ENCODE measurements around the gene STRBP. TPM values are rescaled to one million over a fixed set of nuclear protein-coding genes. Genes with fewer than 3 reads are reported as not detected.

Gene STRBP
- total and polyA plus RNA-seq, 4 experiments from 2014 or later = 17.5 to 23.8 (median 21.3) TPM

- no peaks in the 10 kb centered on the region for H3K9me3 Mint-ChIP-seq
- no peak for DNase-seq
- H3K9me3 ChIP-seq (ENCODE audit: control insufficient read depth in 1 of 2, low read length in 2 of 2) = no peaks in the 10 kb centered on the region
- peaks cover 6 to 18% (median 12%) of the 10 kb centered on the region in 4 donors for H3K4me1 Mint-ChIP-seq
- H3K27me3 Mint-ChIP-seq = no peaks in the 10 kb centered on the region
- no peak overlapping the region for H3K27ac Mint-ChIP-seq
- intact Hi-C loops (cut with micrococcal nuclease) = no loop called here
- H3K36me3 ChIP-seq (ENCODE audit: insufficient read depth, low read length) = no peaks in the 10 kb centered on the region
- H3K4me1 ChIP-seq (ENCODE audit: insufficient read depth, low read length) = peaks cover 3% of the 10 kb centered on the region
- CTCF ChIA-PET (ENCODE audit: partially characterized antibody) = no interaction called here
- no peak overlapping the region for H3K27ac ChIP-seq (ENCODE audit: low read depth, low read length)
- POLR2A ChIA-PET (ENCODE audit: partially characterized antibody) = no interaction called here
- no peak overlapping the region for H3K4me3 ChIP-seq (ENCODE audit: low read length in 2 of 2)
- H3K27me3 ChIP-seq (ENCODE audit: insufficient read depth, low read length) = no peaks in the 10 kb centered on the region
- H3K36me3 Mint-ChIP-seq = peaks cover 2 to 11% of the 10 kb centered on the region in 2 donors
- H3K4me3 Mint-ChIP-seq = no peak overlapping the region
Observed at GRCh38 chr9:123220127-123220526, 48.3 kb downstream of the STRBP start.

GRCh38 chr9:123218831-123219230, 49.6 kb downstream of the STRBP start:
- POLR2A ChIA-PET (ENCODE audit: partially characterized antibody) = no interaction called here

GRCh38 chr9:123217128-123217654, 51.2 kb downstream of the STRBP start:
- Histone ChIP-seq H3K36me3 (ENCODE audit: insufficient read depth, low read length) (no peaks in the 10 kb centered on the region), H3K9me3 (ENCODE audit: control insufficient read depth in 1 of 2, low read length in 2 of 2) (no peaks in the 10 kb centered on the region), H3K4me3 (ENCODE audit: low read length in 2 of 2) (no peak overlapping the region), H3K4me1 (ENCODE audit: insufficient read depth, low read length) (no peaks in the 10 kb centered on the region), H3K27ac (ENCODE audit: low read depth, low read length) (no peak overlapping the region), H3K27me3 (ENCODE audit: insufficient read depth, low read length) (no peaks in the 10 kb centered on the region)
- intact Hi-C loops (cut with micrococcal nuclease) = no loop called here
- Mint-ChIP-seq H3K27ac (no peak overlapping the region), H3K4me1 (peaks cover 0 to 13% (median 4%) of the 10 kb centered on the region in 4 donors), H3K4me3 (no peak overlapping the region), H3K36me3 (peaks cover 2 to 16% of the 10 kb centered on the region in 2 donors), H3K9me3 (no peaks in the 10 kb centered on the region), H3K27me3 (no peaks in the 10 kb centered on the region)
- ChIA-PET POLR2A (ENCODE audit: partially characterized antibody) (no interaction called here), CTCF (ENCODE audit: partially characterized antibody) (no interaction called here)
- DNase-seq = no peak

More at GRCh38 chr9:123218831-123219230, 49.6 kb downstream of the STRBP start:
- no peak for DNase-seq
- CTCF ChIA-PET (ENCODE audit: partially characterized antibody) = interaction anchor here (1.2 kb wide), 1 partner anchor 131 kb away, joined by 4 read pairs; no protein-coding TSS in a partner anchor
- H3K4me3 Mint-ChIP-seq = no peak overlapping the region
- Histone ChIP-seq H3K27me3 (ENCODE audit: insufficient read depth, low read length) (no peaks in the 10 kb centered on the region), H3K9me3 (ENCODE audit: control insufficient read depth in 1 of 2, low read length in 2 of 2) (no peaks in the 10 kb centered on the region), H3K4me1 (ENCODE audit: insufficient read depth, low read length) (no peaks in the 10 kb centered on the region), H3K4me3 (ENCODE audit: low read length in 2 of 2) (no peak overlapping the region), H3K36me3 (ENCODE audit: insufficient read depth, low read length) (no peaks in the 10 kb centered on the region), H3K27ac (ENCODE audit: low read depth, low read length) (no peak overlapping the region)
- H3K27me3 Mint-ChIP-seq = no peaks in the 10 kb centered on the region
- no peaks in the 10 kb centered on the region for H3K9me3 Mint-ChIP-seq
- peak overlapping the region in 1 of 7 donors; percentile 5 for H3K27ac Mint-ChIP-seq
- intact Hi-C loops (cut with micrococcal nuclease) = no loop called here
- H3K36me3 Mint-ChIP-seq = peaks cover 2 to 11% of the 10 kb centered on the region in 2 donors
- peaks cover 0 to 13% (median 4%) of the 10 kb centered on the region in 4 donors for H3K4me1 Mint-ChIP-seq

GRCh38 chr9:123216251-123216797, 52.1 kb downstream of the STRBP start:
- H3K27ac ChIP-seq (ENCODE audit: low read depth, low read length) = no peak overlapping the region
- no peaks in the 10 kb centered on the region for H3K27me3 ChIP-seq (ENCODE audit: insufficient read depth, low read length)
- Mint-ChIP-seq H3K4me1 (peaks cover 0 to 13% (median 4%) of the 10 kb centered on the region in 4 donors), H3K36me3 (peaks cover 0 to 9% of the 10 kb centered on the region in 2 donors), H3K9me3 (no peaks in the 10 kb centered on the region), H3K27me3 (no peaks in the 10 kb centered on the region), H3K4me3 (no peak overlapping the region), H3K27ac (no peak overlapping the region)
- ChIA-PET POLR2A (ENCODE audit: partially characterized antibody) (no interaction called here), CTCF (ENCODE audit: partially characterized antibody) (no interaction called here)
- H3K4me1 ChIP-seq (ENCODE audit: insufficient read depth, low read length) = no peaks in the 10 kb centered on the region
- no peaks in the 10 kb centered on the region for H3K9me3 ChIP-seq (ENCODE audit: control insufficient read depth in 1 of 2, low read length in 2 of 2)
- no peak overlapping the region for H3K4me3 ChIP-seq (ENCODE audit: low read length in 2 of 2)
- DNase-seq = no peak
- intact Hi-C loops (cut with micrococcal nuclease) = no loop called here
- no peaks in the 10 kb centered on the region for H3K36me3 ChIP-seq (ENCODE audit: insufficient read depth, low read length)

GRCh38 chr9:123211081-123211480, 57.3 kb downstream of the STRBP start:
- POLR2A ChIA-PET (ENCODE audit: partially characterized antibody) = no interaction called here

GRCh38 chr9:123208626-123209174, 59.7 kb downstream of the STRBP start:
- peak overlapping the region in 1 of 7 donors; percentile 11 for H3K27ac Mint-ChIP-seq

More at GRCh38 chr9:123211081-123211480, 57.3 kb downstream of the STRBP start:
- Mint-ChIP-seq H3K27me3 (no peaks in the 10 kb centered on the region), H3K4me3 (no peak overlapping the region), H3K27ac (no peak overlapping the region), H3K4me1 (peaks cover 0 to 8% (median 1%) of the 10 kb centered on the region in 4 donors), H3K36me3 (peaks cover 2 to 12% of the 10 kb centered on the region in 2 donors), H3K9me3 (no peaks in the 10 kb centered on the region)
- no peaks in the 10 kb centered on the region for H3K9me3 ChIP-seq (ENCODE audit: control insufficient read depth in 1 of 2, low read length in 2 of 2)
- DNase-seq = no peak
- H3K27me3 ChIP-seq (ENCODE audit: insufficient read depth, low read length) = no peaks in the 10 kb centered on the region
- H3K36me3 ChIP-seq (ENCODE audit: insufficient read depth, low read length) = no peaks in the 10 kb centered on the region
- no peak overlapping the region for H3K27ac ChIP-seq (ENCODE audit: low read depth, low read length)
- H3K4me1 ChIP-seq (ENCODE audit: insufficient read depth, low read length) = no peaks in the 10 kb centered on the region
- H3K4me3 ChIP-seq (ENCODE audit: low read length in 2 of 2) = no peak overlapping the region
- intact Hi-C loops (cut with micrococcal nuclease) = no loop called here
- CTCF ChIA-PET (ENCODE audit: partially characterized antibody) = no interaction called here

GRCh38 chr9:123206065-123206464, 62.3 kb downstream of the STRBP start:
- peaks cover 2 to 22% of the 10 kb centered on the region in 2 donors for H3K36me3 Mint-ChIP-seq
- H3K4me3 Mint-ChIP-seq = no peak overlapping the region
- CTCF ChIA-PET (ENCODE audit: partially characterized antibody) = no interaction called here
- peaks cover 0 to 8% (median 2%) of the 10 kb centered on the region in 4 donors for H3K4me1 Mint-ChIP-seq
- Histone ChIP-seq H3K4me3 (ENCODE audit: low read length in 2 of 2) (no peak overlapping the region), H3K9me3 (ENCODE audit: control insufficient read depth in 1 of 2, low read length in 2 of 2) (no peaks in the 10 kb centered on the region), H3K27ac (ENCODE audit: low read depth, low read length) (no peak overlapping the region), H3K27me3 (ENCODE audit: insufficient read depth, low read length) (no peaks in the 10 kb centered on the region), H3K4me1 (ENCODE audit: insufficient read depth, low read length) (no peaks in the 10 kb centered on the region), H3K36me3 (ENCODE audit: insufficient read depth, low read length) (no peaks in the 10 kb centered on the region)
- POLR2A ChIA-PET (ENCODE audit: partially characterized antibody) = no interaction called here
- intact Hi-C loops (cut with micrococcal nuclease) = no loop called here
- H3K27me3 Mint-ChIP-seq = no peaks in the 10 kb centered on the region
- H3K9me3 Mint-ChIP-seq = no peaks in the 10 kb centered on the region
- H3K27ac Mint-ChIP-seq = no peak overlapping the region
- DNase-seq = no peak

More at GRCh38 chr9:123208626-123209174, 59.7 kb downstream of the STRBP start:
- CTCF ChIA-PET (ENCODE audit: partially characterized antibody) = no interaction called here
- Histone ChIP-seq H3K9me3 (ENCODE audit: control insufficient read depth in 1 of 2, low read length in 2 of 2) (no peaks in the 10 kb centered on the region), H3K4me1 (ENCODE audit: insufficient read depth, low read length) (no peaks in the 10 kb centered on the region), H3K4me3 (ENCODE audit: low read length in 2 of 2) (no peak overlapping the region), H3K27ac (ENCODE audit: low read depth, low read length) (no peak overlapping the region), H3K27me3 (ENCODE audit: insufficient read depth, low read length) (no peaks in the 10 kb centered on the region), H3K36me3 (ENCODE audit: insufficient read depth, low read length) (no peaks in the 10 kb centered on the region)
- Mint-ChIP-seq H3K27me3 (no peaks in the 10 kb centered on the region), H3K4me1 (peaks cover 0 to 8% (median 1%) of the 10 kb centered on the region in 4 donors), H3K9me3 (no peaks in the 10 kb centered on the region), H3K36me3 (peaks cover 2 to 12% of the 10 kb centered on the region in 2 donors), H3K4me3 (no peak overlapping the region)
- no peak for DNase-seq
- intact Hi-C loops (cut with micrococcal nuclease) = no loop called here
- POLR2A ChIA-PET (ENCODE audit: partially characterized antibody) = no interaction called here

Measured in CD4-positive, alpha-beta memory T cell (primary cell).